ENCODE data around the gene LGR5.

Gene LGR5

DNA sequence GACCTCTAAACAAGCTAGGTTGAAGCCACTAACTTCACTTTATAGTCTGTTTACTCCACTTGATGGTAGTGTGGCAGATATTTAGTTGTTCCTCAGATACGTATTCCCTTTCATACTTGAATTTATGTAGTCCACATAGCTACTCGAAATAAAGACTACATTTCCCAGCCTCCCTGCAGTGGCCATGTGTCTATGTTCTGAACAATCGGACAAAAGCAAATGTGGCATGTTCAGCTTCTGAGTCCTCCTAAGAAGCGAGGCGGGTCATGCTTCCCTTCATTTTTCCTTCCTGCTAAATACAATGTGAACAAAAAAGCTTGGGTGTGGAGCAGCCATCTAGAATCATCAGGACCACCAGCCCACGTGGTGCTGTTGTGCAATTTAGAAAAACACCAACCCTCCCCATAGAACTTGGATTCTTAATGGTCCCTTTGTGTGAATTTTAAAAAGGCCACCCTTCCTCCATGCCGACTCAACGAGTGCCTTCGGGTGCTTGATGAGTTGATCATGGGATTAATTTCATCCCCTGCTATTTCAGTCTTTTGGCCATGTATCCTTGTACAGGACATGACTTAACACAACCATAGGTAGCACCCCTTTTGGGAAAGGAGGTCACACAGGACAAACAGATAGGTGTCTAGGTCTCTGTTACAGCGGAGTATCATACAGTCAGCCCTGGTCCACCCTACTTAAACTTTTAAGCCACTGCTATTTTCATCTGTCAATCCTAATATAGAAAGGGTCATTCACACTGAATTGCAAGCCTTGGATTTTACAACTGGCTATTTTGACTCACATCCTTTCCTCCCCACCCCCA lies 163.4 kb downstream of the LGR5 start:
- H3K27me3 ChIP-seq (ENCODE audit: insufficient read depth, low read depth, severe bottlenecking): no peaks in the 10 kb centered on the region
- H3K36me3 ChIP-seq: no peaks in the 10 kb centered on the region
- TF ChIP-seq, protein P1, sequence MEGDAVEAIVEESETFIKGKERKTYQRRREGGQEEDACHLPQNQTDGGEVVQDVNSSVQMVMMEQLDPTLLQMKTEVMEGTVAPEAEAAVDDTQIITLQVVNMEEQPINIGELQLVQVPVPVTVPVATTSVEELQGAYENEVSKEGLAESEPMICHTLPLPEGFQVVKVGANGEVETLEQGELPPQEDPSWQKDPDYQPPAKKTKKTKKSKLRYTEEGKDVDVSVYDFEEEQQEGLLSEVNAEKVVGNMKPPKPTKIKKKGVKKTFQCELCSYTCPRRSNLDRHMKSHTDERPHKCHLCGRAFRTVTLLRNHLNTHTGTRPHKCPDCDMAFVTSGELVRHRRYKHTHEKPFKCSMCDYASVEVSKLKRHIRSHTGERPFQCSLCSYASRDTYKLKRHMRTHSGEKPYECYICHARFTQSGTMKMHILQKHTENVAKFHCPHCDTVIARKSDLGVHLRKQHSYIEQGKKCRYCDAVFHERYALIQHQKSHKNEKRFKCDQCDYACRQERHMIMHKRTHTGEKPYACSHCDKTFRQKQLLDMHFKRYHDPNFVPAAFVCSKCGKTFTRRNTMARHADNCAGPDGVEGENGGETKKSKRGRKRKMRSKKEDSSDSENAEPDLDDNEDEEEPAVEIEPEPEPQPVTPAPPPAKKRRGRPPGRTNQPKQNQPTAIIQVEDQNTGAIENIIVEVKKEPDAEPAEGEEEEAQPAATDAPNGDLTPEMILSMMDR (IDR thresholded peaks at IDR 0.05; ENCODE audit: low read depth, low read length): no peak
- no peaks in the 10 kb centered on the region for H3K9me3 ChIP-seq (ENCODE audit: severe bottlenecking)
- DNase-seq: no peak
- H3K27ac ChIP-seq: no peak overlapping the region
- no peak overlapping the region for H3K4me3 ChIP-seq (ENCODE audit: low read depth, low read length)

DNA sequence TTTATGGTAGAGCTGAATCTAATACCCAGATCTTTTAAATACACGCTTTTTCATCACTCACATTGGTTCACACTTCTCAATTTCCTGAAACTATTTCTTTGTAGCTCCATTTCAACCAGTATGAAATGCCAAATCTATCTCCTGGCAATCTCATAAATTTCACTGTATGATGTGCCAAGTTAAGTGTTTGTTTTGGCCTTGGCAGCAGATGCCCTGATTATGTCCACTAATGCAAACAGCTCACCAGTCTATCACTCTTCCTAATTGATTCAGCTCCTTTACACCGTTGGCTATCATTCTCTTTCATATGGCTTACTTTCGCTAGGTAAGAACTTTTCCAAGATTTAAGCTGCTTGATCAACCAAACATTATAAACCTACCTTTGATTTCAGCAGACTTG lies 165.4 kb downstream of the LGR5 start:
- Histone ChIP-seq H3K9me3 (ENCODE audit: severe bottlenecking) (no peaks in the 10 kb centered on the region), H3K27ac (no peak overlapping the region), H3K36me3 (peaks cover 6% of the 10 kb centered on the region), H3K27me3 (ENCODE audit: insufficient read depth, low read depth, severe bottlenecking) (no peaks in the 10 kb centered on the region), H3K4me3 (ENCODE audit: low read depth, low read length) (no peak overlapping the region)
- no peak for DNase-seq
- TF ChIP-seq, protein P1 (IDR thresholded peaks at IDR 0.05; ENCODE audit: low read depth, low read length): no peak

DNA sequence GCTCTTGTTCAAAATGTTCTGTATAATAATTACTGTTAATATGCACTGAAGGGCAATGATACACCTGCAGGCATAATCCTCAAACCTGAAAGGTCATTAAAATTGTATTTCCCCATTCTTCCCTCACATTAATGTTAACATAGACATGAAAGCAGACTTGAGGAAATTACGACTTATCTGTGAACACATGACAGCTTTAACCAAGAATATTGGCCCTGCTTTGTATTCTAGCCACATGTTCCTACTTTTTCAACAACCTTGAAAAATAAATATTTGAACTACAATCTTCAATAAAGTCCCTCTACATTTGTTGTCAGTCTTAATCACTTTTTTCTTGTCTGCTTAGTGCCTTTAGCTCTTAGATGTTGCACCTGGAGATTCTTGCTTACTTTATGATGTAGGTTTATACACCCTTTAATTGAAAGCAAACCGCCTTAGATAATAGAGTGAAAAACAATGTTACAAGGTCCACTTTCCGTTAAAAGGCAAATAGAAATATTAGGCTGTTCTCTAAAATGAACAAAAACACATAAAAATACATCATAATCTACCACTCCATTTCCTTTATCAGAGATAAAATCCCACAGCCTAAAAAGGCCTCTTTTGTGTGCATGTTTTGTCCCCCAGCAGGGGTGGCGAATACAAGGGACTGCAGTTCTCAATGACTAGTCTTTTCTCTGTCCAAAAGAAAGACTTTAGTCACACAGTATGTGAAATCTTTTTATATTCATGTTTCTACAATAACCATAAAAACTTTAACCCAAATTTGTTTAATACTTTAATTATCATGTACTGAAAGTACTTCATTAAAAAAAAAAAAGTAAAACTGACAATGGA lies 168.1 kb downstream of the LGR5 start:
- Histone ChIP-seq H3K36me3 (peaks cover 21% of the 10 kb centered on the region), H3K9me3 (ENCODE audit: severe bottlenecking) (no peaks in the 10 kb centered on the region), H3K27me3 (ENCODE audit: insufficient read depth, low read depth, severe bottlenecking) (no peaks in the 10 kb centered on the region), H3K27ac (no peak overlapping the region), H3K4me3 (ENCODE audit: low read depth, low read length) (no peak overlapping the region)
- DNase-seq: no peak
- TF ChIP-seq, protein P1 (IDR thresholded peaks at IDR 0.05; ENCODE audit: low read depth, low read length): no peak

GRCh38 chr12:71610031-71610795 lies 170.6 kb downstream of the LGR5 start:
- Histone ChIP-seq H3K27me3 (ENCODE audit: insufficient read depth, low read depth, severe bottlenecking) (no peaks in the 10 kb centered on the region), H3K27ac (no peak overlapping the region), H3K9me3 (ENCODE audit: severe bottlenecking) (no peaks in the 10 kb centered on the region), H3K4me3 (ENCODE audit: low read depth, low read length) (no peak overlapping the region), H3K36me3 (peaks cover 41% of the 10 kb centered on the region)
- TF ChIP-seq, protein P1 (IDR thresholded peaks at IDR 0.05; ENCODE audit: low read depth, low read length): no peak
- DNase-seq: no peak

DNA sequence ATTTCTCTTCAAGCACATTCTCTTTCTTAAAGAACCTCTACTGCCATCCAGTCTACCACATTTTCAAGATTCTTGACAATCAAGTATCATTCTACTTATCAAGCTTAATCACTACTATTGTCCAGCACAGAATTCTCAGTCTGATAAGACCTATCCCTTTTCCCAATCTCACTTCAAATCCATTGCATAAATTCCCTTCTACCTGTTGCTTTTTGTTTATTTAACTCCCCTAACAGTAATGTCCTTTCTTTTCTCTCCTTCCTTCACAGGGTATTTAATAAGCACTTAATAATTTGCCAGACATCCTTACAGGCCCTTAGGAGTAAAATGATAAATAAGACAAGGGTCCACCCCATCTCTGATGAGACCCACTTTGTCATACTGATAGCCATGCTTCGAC lies 182.3 kb downstream of the LGR5 start:
- H3K9me3 ChIP-seq (ENCODE audit: severe bottlenecking): no peaks in the 10 kb centered on the region
- TF ChIP-seq, protein P1 (IDR thresholded peaks at IDR 0.05; ENCODE audit: low read depth, low read length): no peak
- H3K27me3 ChIP-seq (ENCODE audit: insufficient read depth, low read depth, severe bottlenecking): no peaks in the 10 kb centered on the region
- peaks cover 68% of the 10 kb centered on the region for H3K36me3 ChIP-seq
- no peak for DNase-seq
- no peak overlapping the region for H3K27ac ChIP-seq
- H3K4me3 ChIP-seq (ENCODE audit: low read depth, low read length): no peak overlapping the region

Measured in WERI-Rb-1 (cell line).